ENCODE results near the gene DMRT3.

DNA sequence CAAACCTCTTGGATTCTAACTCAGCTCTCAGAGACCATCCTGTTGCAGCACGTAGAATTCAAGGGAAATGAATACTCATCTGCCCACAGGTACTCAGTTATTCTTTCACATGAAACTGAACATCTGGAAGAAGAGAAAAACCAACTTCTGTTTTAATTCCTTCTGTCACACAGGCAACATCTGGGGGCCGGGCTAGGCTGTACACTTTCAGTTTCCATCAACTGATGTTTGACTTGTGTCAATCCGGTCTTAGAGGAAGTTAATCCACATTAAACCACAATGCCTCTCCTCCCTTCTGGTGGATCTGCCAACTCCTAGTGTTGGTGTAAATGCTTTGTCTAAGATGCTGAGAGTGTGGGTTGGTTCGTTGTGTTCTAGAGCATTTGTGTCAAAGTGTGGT lies 17.6 kb downstream of the DMRT3 start:
- TF ChIP-seq, protein P1, sequence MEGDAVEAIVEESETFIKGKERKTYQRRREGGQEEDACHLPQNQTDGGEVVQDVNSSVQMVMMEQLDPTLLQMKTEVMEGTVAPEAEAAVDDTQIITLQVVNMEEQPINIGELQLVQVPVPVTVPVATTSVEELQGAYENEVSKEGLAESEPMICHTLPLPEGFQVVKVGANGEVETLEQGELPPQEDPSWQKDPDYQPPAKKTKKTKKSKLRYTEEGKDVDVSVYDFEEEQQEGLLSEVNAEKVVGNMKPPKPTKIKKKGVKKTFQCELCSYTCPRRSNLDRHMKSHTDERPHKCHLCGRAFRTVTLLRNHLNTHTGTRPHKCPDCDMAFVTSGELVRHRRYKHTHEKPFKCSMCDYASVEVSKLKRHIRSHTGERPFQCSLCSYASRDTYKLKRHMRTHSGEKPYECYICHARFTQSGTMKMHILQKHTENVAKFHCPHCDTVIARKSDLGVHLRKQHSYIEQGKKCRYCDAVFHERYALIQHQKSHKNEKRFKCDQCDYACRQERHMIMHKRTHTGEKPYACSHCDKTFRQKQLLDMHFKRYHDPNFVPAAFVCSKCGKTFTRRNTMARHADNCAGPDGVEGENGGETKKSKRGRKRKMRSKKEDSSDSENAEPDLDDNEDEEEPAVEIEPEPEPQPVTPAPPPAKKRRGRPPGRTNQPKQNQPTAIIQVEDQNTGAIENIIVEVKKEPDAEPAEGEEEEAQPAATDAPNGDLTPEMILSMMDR (IDR thresholded peaks at IDR 0.05) = no peak
- no peak for TF ChIP-seq POLR2A (IDR thresholded peaks at IDR 0.05)
